ENCODE results near the gene ATP6V1G2.

ATP6V1G2 gene

GRCh38 chr6:31531771-31532643, 14.4 kb downstream of the ATP6V1G2 start:
- no peak overlapping the region for H3K9ac ChIP-seq
- H3K36me3 ChIP-seq, result peaks cover 75 to 82% (median 77%) of the 10 kb centered on the region in 11 experiments
- H3K27ac ChIP-seq, result no peak overlapping the region
- H3K4me3 ChIP-seq, result no peak overlapping the region
- no peak overlapping the region for H3K4me2 ChIP-seq
- H3K4me1 ChIP-seq, result peaks cover 0 to 31% (median 10%) of the 10 kb centered on the region in 10 experiments; a peak in 12 of 20 replicates
- no peaks in the 10 kb centered on the region for H3K9me3 ChIP-seq (replicated peaks in 1 of 11)
- H4K20me1 ChIP-seq, result peaks cover 75 to 97% (median 86%) of the 10 kb centered on the region in 11 experiments
- TF ChIP-seq Cebpa-rat (IDR thresholded peaks at IDR 0.05), result no peak
- no peaks in the 10 kb centered on the region for H3K27me3 ChIP-seq

DNA sequence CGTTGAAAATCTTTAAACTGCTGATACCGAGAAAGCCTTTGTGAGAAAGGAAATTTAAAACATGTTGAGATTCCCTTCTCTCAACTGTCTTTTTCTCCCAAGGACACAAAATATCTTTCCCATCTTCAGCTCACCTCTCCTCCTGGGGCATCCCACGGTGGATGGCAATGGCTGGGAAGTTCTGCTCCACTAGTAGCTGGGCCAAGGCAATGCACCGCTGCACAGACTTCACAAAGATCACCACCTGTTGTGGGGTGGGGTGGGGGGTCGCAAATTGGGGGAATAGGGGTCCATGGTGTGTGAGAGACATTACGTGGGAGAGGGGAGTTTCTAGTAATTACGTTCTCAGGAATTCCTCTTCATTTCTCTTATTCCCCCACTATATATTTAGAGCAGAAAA, 15.2 kb downstream of the ATP6V1G2 start:
- peaks cover 66 to 95% (median 78%) of the 10 kb centered on the region in 11 experiments for H4K20me1 ChIP-seq

DNA sequence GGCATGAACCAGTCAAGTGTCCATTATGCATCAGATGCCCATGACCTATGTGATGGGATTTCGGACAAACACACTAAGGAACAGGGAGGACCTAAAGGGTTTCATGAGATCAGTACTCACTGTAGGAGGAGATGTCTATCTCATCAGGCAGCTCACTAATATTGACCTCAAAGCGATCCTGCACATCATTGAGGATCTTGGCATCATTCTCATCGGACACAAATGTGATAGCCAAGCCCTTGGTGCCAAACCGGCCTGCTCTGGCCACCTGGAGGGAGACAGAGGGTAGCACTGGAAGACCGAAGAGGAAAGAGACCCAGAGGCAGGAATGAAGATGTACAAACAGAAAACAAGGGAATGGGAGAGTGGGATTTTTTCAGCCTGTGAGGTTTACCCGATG, 15.7 kb downstream of the ATP6V1G2 start:
- TF ChIP-seq Cebpa-rat (IDR thresholded peaks at IDR 0.05), result no peak
- Histone ChIP-seq H3K4me3 (no peak overlapping the region), H3K27me3 (no peaks in the 10 kb centered on the region), H3K9me3 (replicated peaks in 1 of 11) (no peaks in the 10 kb centered on the region), H3K4me1 (peaks cover 0 to 27% (median 7%) of the 10 kb centered on the region in 10 experiments; a peak in 9 of 20 replicates), H3K27ac (no peak overlapping the region), H3K36me3 (peaks cover 61 to 68% (median 64%) of the 10 kb centered on the region in 11 experiments), H3K9ac (no peak overlapping the region), H4K20me1 (peaks cover 61 to 90% (median 72%) of the 10 kb centered on the region in 11 experiments), H3K4me2 (no peak overlapping the region)

More for the DNA sequence above, 15.2 kb downstream of the ATP6V1G2 start:
- Histone ChIP-seq H3K9ac (no peak overlapping the region), H3K9me3 (replicated peaks in 1 of 11) (no peaks in the 10 kb centered on the region), H3K4me2 (no peak overlapping the region), H3K4me3 (no peak overlapping the region), H3K27me3 (no peaks in the 10 kb centered on the region), H3K36me3 (peaks cover 66 to 73% (median 69%) of the 10 kb centered on the region in 11 experiments), H3K4me1 (peaks cover 0 to 27% (median 8%) of the 10 kb centered on the region in 10 experiments; a peak in 12 of 20 replicates), H3K27ac (no peak overlapping the region)
- TF ChIP-seq Cebpa-rat (IDR thresholded peaks at IDR 0.05), result no peak

GRCh38 chr6:31529329-31530150, 16.9 kb downstream of the ATP6V1G2 start:
- TF ChIP-seq Cebpa-rat (IDR thresholded peaks at IDR 0.05), result no peak
- Histone ChIP-seq H4K20me1 (peaks cover 50 to 79% (median 61%) of the 10 kb centered on the region in 11 experiments), H3K4me3 (no peak overlapping the region), H3K27ac (no peak overlapping the region), H3K4me2 (no peak overlapping the region), H3K27me3 (no peaks in the 10 kb centered on the region), H3K36me3 (peaks cover 50 to 57% (median 52%) of the 10 kb centered on the region in 11 experiments), H3K4me1 (peaks cover 0 to 17% (median 3%) of the 10 kb centered on the region in 10 experiments; a peak in 9 of 20 replicates), H3K9ac (no peak overlapping the region; a peak in 1 of 22 replicates), H3K9me3 (replicated peaks in 1 of 11) (no peaks in the 10 kb centered on the region)

GRCh38 chr6:31528821-31529328, 17.5 kb downstream of the ATP6V1G2 start, which contains the start of gene MCCD1:
TSS of gene MCCD1 (plus strand) at chr6:31528962. CDS start at chr6:31529015, 53 bp downstream.
- H3K27me3 ChIP-seq, result no peaks in the 10 kb centered on the region
- no peak within 1 kb of the TSS for H3K4me2 ChIP-seq
- H3K4me1 ChIP-seq, result peaks cover 0 to 11% (median 0%) of the 10 kb centered on the region in 10 experiments; a peak in 6 of 20 replicates
- no peak within 1 kb of the TSS for H3K27ac ChIP-seq
- no peak for TF ChIP-seq Cebpa-rat (IDR thresholded peaks at IDR 0.05)
- H3K9me3 ChIP-seq (replicated peaks in 1 of 11), result no peaks in the 10 kb centered on the region
- peaks cover 43 to 51% (median 46%) of the 10 kb centered on the region in 11 experiments for H3K36me3 ChIP-seq
- H3K4me3 ChIP-seq, result no peak within 1 kb of the TSS
- peaks cover 43 to 72% (median 55%) of the 10 kb centered on the region in 11 experiments for H4K20me1 ChIP-seq
- H3K9ac ChIP-seq, result no peak within 1 kb of the TSS; a peak in 1 of 22 replicates

DNA sequence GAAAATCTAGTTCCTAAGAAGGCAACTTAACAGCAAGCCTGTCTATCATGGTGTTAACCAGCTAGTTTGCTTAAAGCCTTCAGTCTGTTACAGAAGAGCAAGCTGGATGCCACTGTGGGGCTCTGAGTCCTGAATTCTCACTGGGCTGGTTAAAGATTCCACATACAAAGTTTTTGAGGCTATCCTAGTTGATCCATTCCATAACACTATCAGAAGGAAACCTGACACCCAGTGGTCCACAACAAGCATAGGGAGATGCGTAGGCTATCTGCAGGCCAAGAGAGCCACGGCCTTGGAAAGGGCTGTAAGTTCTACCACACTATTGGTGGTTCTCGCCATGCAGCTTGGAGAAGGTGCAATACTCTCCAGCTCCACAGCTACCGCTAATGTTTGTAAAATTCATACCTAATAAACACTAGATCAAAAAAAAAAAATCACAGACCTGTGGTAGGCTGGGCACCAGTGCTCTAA, 18.1 kb downstream of the ATP6V1G2 start:
- peaks cover 38 to 67% (median 49%) of the 10 kb centered on the region in 11 experiments for H4K20me1 ChIP-seq
- H3K27ac ChIP-seq, result no peak overlapping the region
- peaks cover 0 to 11% (median 0%) of the 10 kb centered on the region in 10 experiments; a peak in 5 of 20 replicates for H3K4me1 ChIP-seq
- H3K4me2 ChIP-seq, result no peak overlapping the region
- H3K36me3 ChIP-seq, result peaks cover 38 to 45% (median 40%) of the 10 kb centered on the region in 11 experiments
- no peak overlapping the region for H3K4me3 ChIP-seq
- no peaks in the 10 kb centered on the region for H3K9me3 ChIP-seq (replicated peaks in 1 of 11)
- no peaks in the 10 kb centered on the region for H3K27me3 ChIP-seq
- H3K9ac ChIP-seq, result no peak overlapping the region
- TF ChIP-seq Cebpa-rat (IDR thresholded peaks at IDR 0.05), result no peak

DNA sequence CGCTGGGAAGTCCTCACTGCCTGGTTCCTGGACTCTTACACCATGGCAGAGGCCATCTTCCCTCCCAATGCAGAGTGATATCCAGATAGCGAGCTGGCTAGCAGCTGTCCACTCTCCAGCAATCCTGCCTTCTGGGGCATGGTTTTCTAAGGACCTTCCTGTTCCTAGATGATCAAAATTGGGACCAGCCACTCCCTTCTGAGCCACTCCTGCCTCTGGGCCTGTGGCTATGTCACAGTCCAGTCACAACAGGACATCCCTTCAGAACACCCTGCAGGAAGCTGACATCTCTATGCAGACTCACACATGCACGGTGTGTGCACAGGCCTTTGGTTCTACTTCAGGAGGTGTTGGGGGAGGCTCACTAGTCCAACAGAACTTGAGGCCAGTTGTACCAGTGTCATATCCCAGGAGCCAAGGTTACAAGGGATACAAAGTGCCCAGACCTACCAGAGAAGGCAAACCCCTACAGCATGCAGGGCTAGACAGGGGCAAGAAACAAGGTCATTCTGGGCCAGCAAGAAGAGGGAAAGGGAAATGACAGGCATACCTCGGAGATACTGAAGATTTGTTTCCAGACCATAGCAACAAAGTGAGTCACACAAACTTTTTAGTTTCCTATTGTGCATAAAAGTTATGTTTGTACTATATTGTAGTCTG, 20.3 kb downstream of the ATP6V1G2 start:
- Histone ChIP-seq H3K9me3 (replicated peaks in 1 of 11) (no peaks in the 10 kb centered on the region), H3K4me1 (peaks cover 0 to 11% (median 0%) of the 10 kb centered on the region in 10 experiments; a peak in 4 of 20 replicates), H4K20me1 (peaks cover 17 to 44% (median 27%) of the 10 kb centered on the region in 11 experiments), H3K4me2 (peak overlapping the region in 1 of 11 experiments; percentile 35; a peak in 1 of 22 replicates), H3K27ac (peak overlapping the region in 1 of 11 experiments; percentile 25; a peak in 2 of 22 replicates), H3K36me3 (peaks cover 16 to 22% (median 18%) of the 10 kb centered on the region in 11 experiments), H3K4me3 (no peak overlapping the region), H3K27me3 (no peaks in the 10 kb centered on the region), H3K9ac (peak overlapping the region in 1 of 11 experiments; percentile 19; a peak in 1 of 22 replicates)
- TF ChIP-seq Cebpa-rat (IDR thresholded peaks at IDR 0.05), result no peak

GRCh38 chr6:31525553-31525931, 20.9 kb downstream of the ATP6V1G2 start:
- no peak for TF ChIP-seq Cebpa-rat (IDR thresholded peaks at IDR 0.05)
- Histone ChIP-seq H4K20me1 (peaks cover 12 to 39% (median 22%) of the 10 kb centered on the region in 11 experiments; a peak in 21 of 22 replicates), H3K9ac (peak overlapping the region in 1 of 11 experiments; percentile 19; a peak in 1 of 22 replicates), H3K36me3 (peaks cover 11 to 17% (median 13%) of the 10 kb centered on the region in 11 experiments), H3K9me3 (replicated peaks in 1 of 11) (no peaks in the 10 kb centered on the region), H3K27me3 (no peaks in the 10 kb centered on the region), H3K4me2 (no peak overlapping the region), H3K4me3 (no peak overlapping the region), H3K4me1 (peaks cover 0 to 11% (median 0%) of the 10 kb centered on the region in 10 experiments; a peak in 4 of 20 replicates), H3K27ac (peak overlapping the region in 1 of 11 experiments; percentile 25; a peak in 1 of 22 replicates)
